ENCODE measurements around the gene CCDC141.

DNA sequence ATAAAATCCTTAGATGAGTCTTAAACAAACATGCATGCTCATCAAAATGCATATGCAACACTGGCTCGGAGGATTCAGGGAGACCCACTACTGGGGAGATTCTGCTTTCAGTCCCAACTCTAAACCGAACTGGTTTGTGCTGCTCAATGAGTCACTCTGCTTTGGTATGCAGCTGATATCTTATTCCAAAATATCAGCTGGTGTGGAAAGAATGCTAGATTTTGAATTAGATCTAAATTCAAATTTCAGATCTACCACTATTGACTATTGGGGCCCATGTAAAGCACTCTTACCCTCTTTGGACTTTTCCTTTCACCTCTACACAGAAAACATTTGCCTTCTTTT is 203.5 kb downstream of the CCDC141 start:
- TF ChIP-seq, protein P1, sequence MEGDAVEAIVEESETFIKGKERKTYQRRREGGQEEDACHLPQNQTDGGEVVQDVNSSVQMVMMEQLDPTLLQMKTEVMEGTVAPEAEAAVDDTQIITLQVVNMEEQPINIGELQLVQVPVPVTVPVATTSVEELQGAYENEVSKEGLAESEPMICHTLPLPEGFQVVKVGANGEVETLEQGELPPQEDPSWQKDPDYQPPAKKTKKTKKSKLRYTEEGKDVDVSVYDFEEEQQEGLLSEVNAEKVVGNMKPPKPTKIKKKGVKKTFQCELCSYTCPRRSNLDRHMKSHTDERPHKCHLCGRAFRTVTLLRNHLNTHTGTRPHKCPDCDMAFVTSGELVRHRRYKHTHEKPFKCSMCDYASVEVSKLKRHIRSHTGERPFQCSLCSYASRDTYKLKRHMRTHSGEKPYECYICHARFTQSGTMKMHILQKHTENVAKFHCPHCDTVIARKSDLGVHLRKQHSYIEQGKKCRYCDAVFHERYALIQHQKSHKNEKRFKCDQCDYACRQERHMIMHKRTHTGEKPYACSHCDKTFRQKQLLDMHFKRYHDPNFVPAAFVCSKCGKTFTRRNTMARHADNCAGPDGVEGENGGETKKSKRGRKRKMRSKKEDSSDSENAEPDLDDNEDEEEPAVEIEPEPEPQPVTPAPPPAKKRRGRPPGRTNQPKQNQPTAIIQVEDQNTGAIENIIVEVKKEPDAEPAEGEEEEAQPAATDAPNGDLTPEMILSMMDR (IDR thresholded peaks at IDR 0.05): no peak
- TF ChIP-seq EP300 (IDR thresholded peaks at IDR 0.05): no peak
